K562 (cell line): ENCODE results near the gene AKT1. TPM values are rescaled to one million over a fixed set of nuclear protein-coding genes. Genes with fewer than 3 reads are reported as not detected.
A peak's percentile ranks its signal among the peaks of the same experiment; 100 is the strongest.

Experiments used
- BDP1 ChIP-seq: IDR thresholded peaks from 3 replicates; pipeline ENCODE4 v1.6.1; 2011; ENCODE audit not compliant: insufficient read length, insufficient read depth
- CTCF ChIP-seq, 3 experiments: IDR thresholded peaks in 2 of 3; conservative IDR thresholded peaks in 1 of 3; 2 replicates each; pipeline ENCODE4 v1.5.1; 2011 to 2012; ENCODE audit warnings: low read length in 3 of 3, mild to moderate bottlenecking in 3 of 3, control low read depth in 2 of 3, improper control_type of control experiment in 1 of 3, inconsistent platforms in 1 of 3, low read depth in 1 of 3, mixed read lengths in 1 of 3, moderate library complexity in 1 of 3; ENCODE audit not compliant: insufficient read depth in 2 of 3
- ETV1 ChIP-seq: fragments of 450-650 bp; conservative IDR thresholded peaks from 2 replicates; pipeline ENCODE4 v1.6.1; 2016; ENCODE audit warnings: missing genetic modification characterization, control low read depth, low read depth, missing compliant biosample characterization
- EWSR1 ChIP-seq: fragments of 450-650 bp; IDR thresholded peaks from 2 replicates; pipeline ENCODE4 v1.6.1; 2018; ENCODE audit warnings: borderline replicate concordance, mild to moderate bottlenecking, low read depth, moderate library complexity; ENCODE audit not compliant: partially characterized antibody
- KLF13 ChIP-seq: fragments of 450-650 bp; IDR thresholded peaks from 2 replicates; pipeline ENCODE4 v1.6.1; 2016; ENCODE audit warnings: missing genetic modification characterization, low read depth, mild to moderate bottlenecking, missing compliant biosample characterization, moderate library complexity, borderline replicate concordance
- MAX ChIP-seq: sonication (generic); formaldehyde crosslinking; IDR thresholded peaks from 2 replicates; pipeline ENCODE4 v1.9.0; 2022; ENCODE audit warnings: mild to moderate bottlenecking, missing genetic modification reagents
- NCOA6 ChIP-seq: fragments of 450-650 bp; IDR thresholded peaks from 2 replicates; pipeline ENCODE4 v1.6.1; 2017; ENCODE audit warnings: mild to moderate bottlenecking
- POLR2B ChIP-seq: fragments of 450-650 bp; IDR thresholded peaks from 2 replicates; pipeline ENCODE4 v1.6.1; 2018; ENCODE audit warnings: low read depth; ENCODE audit not compliant: partially characterized antibody
- SAFB2 ChIP-seq: fragments of 200-400 bp; formaldehyde crosslinking; IDR thresholded peaks from 2 replicates; pipeline ENCODE4 v1.6.1; 2018; ENCODE audit warnings: borderline replicate concordance, low read length, low read depth, moderate library complexity; ENCODE audit not compliant: severe bottlenecking
- SNAPC5 ChIP-seq: fragments of 250-450 bp; sonication (Bioruptor Pico); IDR thresholded peaks from 2 replicates; pipeline ENCODE4 v1.8.0; 2021; ENCODE audit warnings: moderate library complexity, mild to moderate bottlenecking, inconsistent platforms
- TBP ChIP-seq: optimal IDR thresholded peaks from 2 replicates; pipeline ENCODE3; 2011; ENCODE audit warnings: low read depth, low read length, improper control_type of control experiment
- TEAD2 ChIP-seq: fragments of 450-650 bp; IDR thresholded peaks from 2 replicates; pipeline ENCODE4 v1.6.1; 2016; ENCODE audit warnings: missing genetic modification characterization, control low read depth, missing compliant biosample characterization
- ZBTB33 ChIP-seq: sonication (generic); formaldehyde crosslinking; IDR thresholded peaks from 2 replicates; pipeline ENCODE4 v1.8.1; 2023; ENCODE audit warnings: mild to moderate bottlenecking, missing genetic modification reagents
- ZFX ChIP-seq: sonication (generic); formaldehyde crosslinking; IDR thresholded peaks from 2 replicates; pipeline ENCODE4 v1.8.0; 2022; ENCODE audit warnings: mild to moderate bottlenecking, missing genetic modification reagents, moderate library complexity
- ZKSCAN3 ChIP-seq: fragments of 250-450 bp; sonication (Bioruptor Pico); IDR thresholded peaks from 2 replicates; pipeline ENCODE4 v1.4.0; 2020
- ZNF253 ChIP-seq: fragments of 250-450 bp; sonication (Bioruptor Pico); conservative IDR thresholded peaks from 2 replicates; pipeline ENCODE4 v1.6.1; 2021; ENCODE audit warnings: mild to moderate bottlenecking
- ZNF436 ChIP-seq: fragments of 250-450, 450-650 bp; sonication (Bioruptor Pico); formaldehyde crosslinking; IDR thresholded peaks from 2 replicates; pipeline ENCODE4 v1.7.0; 2020; ENCODE audit warnings: mild to moderate bottlenecking
- ZNF609 ChIP-seq: sonication (generic); formaldehyde crosslinking; IDR thresholded peaks from 2 replicates; pipeline ENCODE4 v1.8.1; 2023; ENCODE audit warnings: missing genetic modification reagents, mild to moderate bottlenecking, borderline replicate concordance
- ZNF780A ChIP-seq: fragments of 250-450 bp; sonication (Bioruptor Pico); IDR thresholded peaks from 2 replicates; pipeline ENCODE4 v1.5.0; 2021; ENCODE audit warnings: mild to moderate bottlenecking
- polyA plus RNA-seq, 8 experiments: library from polyadenylated mRNA; depleted of rRNA in 4 of 8; stranded (reverse) in 5 of 8; unstranded in 3 of 8; fragments of >200 nt; fragmentation: Nextera tagmentation in 2 of 8; fragmentation: Illumina TruSeq in 1 of 8; extraction: Ambion mirVana in 2 of 8; extraction: Trizol in 1 of 8; gene quantifications; 2 replicates each; pipeline versions ENCODE4 v1.2.1 to v1.2.3, GENCODE V29; 2011 to 2014; ENCODE audit warnings: inconsistent platforms in 1 of 8, missing spikeins in 1 of 8
- total RNA-seq, 7 experiments: library from RNA; depleted of rRNA in 6 of 7; stranded (reverse); fragments of >200 nt in 6 of 7; fragmentation: Illumina TruSeq in 2 of 7; extraction: Trizol in 2 of 7; gene quantifications; 2 replicates each; pipeline versions ENCODE4 v1.2.1 to v1.2.3, GENCODE V29; 2011 to 2021; ENCODE audit warnings: low replicate concordance in 1 of 7

AKT1 gene
- total and polyA plus RNA-seq, 9 of the 15 experiments (the other 6 are each of a cell fraction or from before 2014, with no cell fraction given): 0.49 to 132 (median 75.1) TPM

GRCh38 chr14:104724981-104725771, 70.4 kb downstream of the AKT1 start (continued):
- TF ChIP-seq BDP1: no peak
- no peak for TF ChIP-seq KLF13
- TF ChIP-seq TEAD2 (tag): no peak
- TF ChIP-seq POLR2B: no peak
- TF ChIP-seq ZNF436 (CRISPR knock-in tag): no peak
- TF ChIP-seq ZNF253 (CRISPR knock-in tag): no peak
- no peak for TF ChIP-seq ZNF780A (CRISPR knock-in tag)
- TF ChIP-seq SAFB2: no peak
- no peak for TF ChIP-seq SNAPC5 (CRISPR knock-in tag)
- no peak for TF ChIP-seq EWSR1
- no peak for TF ChIP-seq ZKSCAN3 (CRISPR knock-in tag)
- TF ChIP-seq NCOA6: no peak
- TF ChIP-seq ZFX (CRISPR knock-in tag): peak; percentile 47; the same call in 1 of the 2 replicates
- no peak for TF ChIP-seq TBP
- peak; percentile 18 to 31 (median 22); a peak in 3 of 6 replicates for TF ChIP-seq CTCF (IDR thresholded peaks at IDR 0.05 in 2 of 3, conservative IDR thresholded peaks at IDR 0.05 in 1 of 3; ENCODE audit: insufficient read depth in 2 of 3, low read depth in 1 of 3, low read length in 3 of 3)
- no peak for TF ChIP-seq ZNF609 (CRISPR knock-in tag)
- TF ChIP-seq ETV1 (tag): no peak
- peak; percentile 98 for TF ChIP-seq ZBTB33 (CRISPR knock-in tag)
- TF ChIP-seq MAX (CRISPR knock-in tag): peak; percentile 51
